AG04450 (cell line): ENCODE results near the gene TBX15. TPM values are rescaled to one million over a fixed set of nuclear protein-coding genes. Genes with fewer than 3 reads are reported as not detected.

Experiments used
- CTCF ChIA-PET: fragments of 300-600, 350-600 bp; formaldehyde crosslinking; extraction: SDS; loops from one replicate; lab custom pipeline; 2022; ENCODE audit warnings: antibody characterized with exemption, inconsistent platforms; lab: Charles Lee
- POLR2A ChIA-PET: fragments of 350-600 bp; formaldehyde crosslinking; extraction: SDS; loops from one replicate; lab custom pipeline; 2021; ENCODE audit warnings: antibody characterized with exemption, inconsistent platforms; lab: Yijun Ruan, JAX
- DNase-seq: peaks from one replicate; pipeline ENCODE4 v3.0.0-alpha.2; 2011; ENCODE audit warnings: low read depth, low spot score
- H3K27ac ChIP-seq: one replicate; pipeline ENCODE4 v1.5.1; 2012; ENCODE audit warnings: low read depth, low read length, control low read depth
- H3K27me3 ChIP-seq: one replicate; pipeline ENCODE4 v1.6.0; 2012; ENCODE audit warnings: low read length; ENCODE audit not compliant: control insufficient read depth, insufficient read depth
- H3K4me3 ChIP-seq: 2 replicates; pipeline ENCODE4 v1.5.1; 2011; ENCODE audit warnings: mild to moderate bottlenecking, low read depth, low read length, control low read depth
- H3K9me3 ChIP-seq: 2 replicates; pipeline ENCODE4 v1.5.1; 2012; ENCODE audit warnings: low read length; ENCODE audit not compliant: control insufficient read depth, insufficient read depth
- CTCF ChIP-seq: IDR thresholded peaks from 2 replicates; pipeline ENCODE4 v1.5.1; 2011; ENCODE audit warnings: low read depth, low read length, control low read depth, inconsistent platforms
- polyA plus RNA-seq: library from polyadenylated mRNA; depleted of rRNA; stranded (reverse); fragments of >200 nt; gene quantifications from 2 replicates; pipeline ENCODE4 v1.2.3, GENCODE V29; 2011

The TBX15 gene
- polyA plus RNA-seq, 1 experiment = not detected

- Histone ChIP-seq H3K9me3 (no peaks in the 10 kb centered on the region), H3K4me3 (no peak overlapping the region), H3K27ac (no peak overlapping the region), H3K27me3 (no peaks in the 10 kb centered on the region)
- no peak for TF ChIP-seq CTCF
- CTCF ChIA-PET = no interaction called here
- no peak for DNase-seq
- POLR2A ChIA-PET = no interaction called here
These were observed 103.2 kb downstream of the TBX15 start for GRCh38 chr1:118884946-118885345.

GRCh38 chr1:118881751-118882150 is 106.4 kb downstream of the TBX15 start:
- TF ChIP-seq CTCF = no peak
- ChIA-PET CTCF (no interaction called here), POLR2A (no interaction called here)
- Histone ChIP-seq H3K4me3 (no peak overlapping the region), H3K27ac (no peak overlapping the region), H3K27me3 (no peaks in the 10 kb centered on the region), H3K9me3 (no peaks in the 10 kb centered on the region)
- DNase-seq = no peak

- TF ChIP-seq CTCF = no peak
These were observed 109.5 kb downstream of the TBX15 start for GRCh38 chr1:118878661-118879060.

GRCh38 chr1:118877668-118878396 is 110.3 kb downstream of the TBX15 start:
- Histone ChIP-seq H3K27ac (no peak overlapping the region), H3K9me3 (no peaks in the 10 kb centered on the region), H3K27me3 (no peaks in the 10 kb centered on the region), H3K4me3 (no peak overlapping the region)
- POLR2A ChIA-PET = no interaction called here
- CTCF ChIA-PET = no interaction called here
- TF ChIP-seq CTCF = no peak
- DNase-seq = no peak

More at GRCh38 chr1:118878661-118879060, 109.5 kb downstream of the TBX15 start:
- ChIA-PET POLR2A (no interaction called here), CTCF (no interaction called here)
- Histone ChIP-seq H3K27ac (no peak overlapping the region), H3K27me3 (no peaks in the 10 kb centered on the region), H3K4me3 (no peak overlapping the region), H3K9me3 (no peaks in the 10 kb centered on the region)
- no peak for DNase-seq

GRCh38 chr1:118871582-118872171 is 116.5 kb downstream of the TBX15 start:
- POLR2A ChIA-PET = no interaction called here
- no peak for DNase-seq
- TF ChIP-seq CTCF = no peak
- Histone ChIP-seq H3K4me3 (no peak overlapping the region), H3K9me3 (no peaks in the 10 kb centered on the region), H3K27ac (no peak overlapping the region), H3K27me3 (no peaks in the 10 kb centered on the region)
- CTCF ChIA-PET = interaction anchor here (0.6 kb wide), 1 partner anchor 75 kb away, joined by 3 read pairs; no protein-coding TSS in a partner anchor
